8988T (cell line): Measurements from ENCODE around the gene MARK2.

Experiments used
- DNase-seq: peaks from one replicate; pipeline ENCODE4 v3.0.0; 2011

MARK2 gene

DNA sequence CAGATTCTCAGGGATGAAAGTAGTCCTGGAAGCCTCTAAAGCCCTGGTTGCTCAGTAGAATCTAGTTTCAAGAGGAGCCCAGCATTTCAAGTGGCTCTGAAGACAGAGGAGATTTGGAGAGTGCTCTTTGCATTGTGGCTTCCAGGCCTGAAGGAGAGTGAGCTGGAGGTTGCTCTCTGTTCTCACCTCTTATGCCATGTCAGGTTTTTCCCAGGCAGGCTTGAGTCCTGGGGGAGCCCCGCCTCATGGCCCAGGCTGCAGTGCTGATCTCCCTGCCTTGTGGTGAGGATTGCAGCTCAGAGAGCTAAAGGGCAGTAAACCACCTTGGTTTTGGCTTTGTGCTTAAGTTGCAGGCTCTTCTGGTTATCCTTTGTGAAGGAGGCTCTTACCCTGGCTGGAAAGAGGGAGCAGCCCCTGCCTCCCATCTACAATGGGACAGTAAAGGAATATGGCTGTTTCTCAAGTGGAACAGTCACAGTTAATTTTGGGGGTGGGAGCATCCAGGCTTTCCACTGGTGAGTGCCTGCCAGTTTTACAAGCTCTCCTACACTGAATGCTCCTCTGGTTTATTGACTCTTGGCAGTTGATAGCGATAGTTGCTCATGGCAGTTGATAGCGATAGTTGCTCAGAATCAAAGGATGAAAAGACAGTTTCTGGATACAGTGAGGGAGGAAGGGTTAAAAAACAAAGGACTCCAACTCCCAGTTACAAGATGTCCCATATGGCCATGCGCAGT, 45.5 kb downstream of the MARK2 start:
- no peak for DNase-seq

- DNase-seq: no peak
Measured at GRCh38 chr11:63887386-63887999, 48.6 kb downstream of the MARK2 start.

DNA sequence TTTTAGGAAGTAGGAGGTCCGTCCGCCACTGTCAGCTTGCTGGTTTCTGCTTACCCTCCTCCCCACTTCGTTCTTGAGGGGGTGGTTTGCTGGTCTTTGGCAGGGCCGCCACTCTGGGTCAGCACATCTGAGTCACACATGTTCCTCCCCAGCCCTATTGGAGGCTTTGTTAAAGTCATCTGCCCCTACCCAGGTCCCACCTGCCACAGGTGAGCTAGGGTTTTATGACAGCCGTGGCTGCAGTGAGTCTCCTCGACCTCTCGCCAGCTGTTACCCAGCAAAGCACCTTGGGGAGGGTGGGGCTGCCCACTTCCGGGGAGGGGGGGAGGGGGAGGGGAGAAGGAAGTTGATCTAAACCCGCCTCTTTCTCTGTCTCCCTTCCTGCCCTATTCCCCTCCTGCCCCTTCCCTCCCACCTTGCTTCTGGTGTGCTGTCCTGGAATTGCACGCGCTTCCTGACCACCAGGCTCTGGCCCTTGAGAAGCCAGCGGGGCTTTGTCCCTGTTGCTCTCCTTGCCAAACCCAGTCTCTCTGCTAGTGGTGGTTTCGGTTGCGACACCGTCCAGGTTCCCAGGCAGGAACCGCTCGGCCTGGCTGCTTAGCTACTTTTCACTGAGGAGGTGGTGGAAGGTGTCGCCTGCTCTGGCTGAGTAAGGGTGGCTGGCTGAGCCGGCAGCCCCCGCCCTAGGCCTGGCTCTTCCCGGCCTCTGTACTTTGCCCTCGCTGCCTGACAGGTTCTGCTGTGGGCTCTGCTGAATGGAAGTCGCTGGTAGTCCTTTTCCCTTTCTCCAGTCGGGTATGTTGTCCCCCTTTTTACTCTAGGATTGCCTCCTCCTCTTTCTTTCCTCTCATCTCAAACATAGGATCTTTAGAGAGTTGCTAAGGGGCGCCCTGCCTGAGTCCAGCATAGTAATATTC, 49.5 kb downstream of the MARK2 start:
- no peak for DNase-seq

DNA sequence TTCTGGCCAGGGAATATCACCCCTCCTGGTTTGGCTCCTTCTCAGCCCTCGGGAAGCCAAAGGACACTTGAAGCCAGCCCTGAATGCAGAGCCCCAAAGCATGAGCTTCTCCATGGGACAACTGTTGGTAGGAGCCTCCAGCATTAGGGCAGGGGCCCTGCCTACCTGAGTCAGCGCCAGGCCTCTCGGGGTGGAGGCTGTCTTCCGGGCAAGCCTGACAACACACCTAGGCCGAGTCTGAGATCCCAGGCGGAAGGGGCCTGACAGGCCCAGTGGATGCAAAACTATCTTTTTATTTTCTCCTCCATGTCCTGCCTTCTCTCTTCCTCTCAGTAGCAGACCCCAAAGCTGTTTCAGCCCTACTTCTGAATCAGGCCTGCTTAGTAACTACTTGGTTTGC, 50.4 kb downstream of the MARK2 start:
- DNase-seq: no peak

- no peak for DNase-seq
Measured at GRCh38 chr11:63890368-63890767, 51.5 kb downstream of the MARK2 start.

GRCh38 chr11:63892228-63892627, 53.3 kb downstream of the MARK2 start:
- no peak for DNase-seq

- DNase-seq: no peak
Measured at GRCh38 chr11:63893355-63893754, 54.4 kb downstream of the MARK2 start.

GRCh38 chr11:63896071-63896470, 57.2 kb downstream of the MARK2 start:
- DNase-seq: no peak

GRCh38 chr11:63897459-63898146, 58.7 kb downstream of the MARK2 start:
- no peak for DNase-seq

DNA sequence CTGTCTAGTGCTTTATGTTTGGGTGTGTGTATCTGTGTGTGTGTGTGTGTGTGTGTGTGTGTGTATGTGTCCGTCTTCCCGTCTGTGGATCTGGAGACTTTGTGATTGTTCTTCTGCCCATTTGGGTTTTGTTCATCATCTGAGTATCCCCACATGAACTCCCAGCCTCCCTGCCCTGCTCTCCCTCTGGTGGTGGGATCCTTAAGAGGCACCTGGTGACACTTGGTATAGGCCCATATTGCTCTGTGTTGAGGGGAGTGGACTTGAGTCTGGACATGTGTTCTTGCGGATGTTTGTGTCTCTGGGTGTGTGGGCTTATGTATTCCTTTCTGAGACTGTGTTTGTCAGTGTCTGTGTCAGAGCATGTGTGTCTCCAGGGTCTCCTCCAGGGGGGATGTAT, 62.8 kb downstream of the MARK2 start:
- DNase-seq: no peak

- DNase-seq: no peak
Measured at GRCh38 chr11:63903884-63904283, 65.0 kb downstream of the MARK2 start.

GRCh38 chr11:63904743-63905142, 65.8 kb downstream of the MARK2 start:
- DNase-seq: no peak

GRCh38 chr11:63905179-63905578, 66.3 kb downstream of the MARK2 start:
- DNase-seq: no peak

- no peak for DNase-seq
Measured at GRCh38 chr11:63906087-63906486, 67.2 kb downstream of the MARK2 start.

GRCh38 chr11:63906585-63906984, 67.7 kb downstream of the MARK2 start:
- peak; percentile 93 for DNase-seq

DNA sequence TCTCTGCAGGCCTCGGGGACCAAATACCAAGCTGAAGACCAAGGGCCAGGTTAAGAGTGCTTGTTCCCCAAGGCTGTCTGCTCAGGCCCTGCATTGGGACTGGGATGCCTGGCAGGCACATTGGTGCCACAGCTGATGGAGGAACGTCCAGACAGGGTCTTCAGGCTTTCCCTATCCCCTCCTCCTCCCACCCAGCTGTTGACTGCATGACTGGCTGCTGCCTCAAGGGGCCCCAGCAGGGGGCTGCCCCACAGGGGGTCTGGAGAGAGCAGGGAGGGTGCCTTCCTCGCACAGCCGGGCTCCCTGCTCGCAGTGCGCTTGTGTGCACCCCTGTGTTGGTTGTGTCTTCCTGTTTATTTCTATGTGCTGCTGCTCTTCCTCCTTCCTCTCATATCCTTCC, 68.2 kb downstream of the MARK2 start:
- DNase-seq: no peak

- peak; percentile 78 for DNase-seq
Measured at GRCh38 chr11:63907808-63908530, 69.1 kb downstream of the MARK2 start.

- no peak for DNase-seq
Measured at GRCh38 chr11:63908631-63909401, 69.9 kb downstream of the MARK2 start.

DNA sequence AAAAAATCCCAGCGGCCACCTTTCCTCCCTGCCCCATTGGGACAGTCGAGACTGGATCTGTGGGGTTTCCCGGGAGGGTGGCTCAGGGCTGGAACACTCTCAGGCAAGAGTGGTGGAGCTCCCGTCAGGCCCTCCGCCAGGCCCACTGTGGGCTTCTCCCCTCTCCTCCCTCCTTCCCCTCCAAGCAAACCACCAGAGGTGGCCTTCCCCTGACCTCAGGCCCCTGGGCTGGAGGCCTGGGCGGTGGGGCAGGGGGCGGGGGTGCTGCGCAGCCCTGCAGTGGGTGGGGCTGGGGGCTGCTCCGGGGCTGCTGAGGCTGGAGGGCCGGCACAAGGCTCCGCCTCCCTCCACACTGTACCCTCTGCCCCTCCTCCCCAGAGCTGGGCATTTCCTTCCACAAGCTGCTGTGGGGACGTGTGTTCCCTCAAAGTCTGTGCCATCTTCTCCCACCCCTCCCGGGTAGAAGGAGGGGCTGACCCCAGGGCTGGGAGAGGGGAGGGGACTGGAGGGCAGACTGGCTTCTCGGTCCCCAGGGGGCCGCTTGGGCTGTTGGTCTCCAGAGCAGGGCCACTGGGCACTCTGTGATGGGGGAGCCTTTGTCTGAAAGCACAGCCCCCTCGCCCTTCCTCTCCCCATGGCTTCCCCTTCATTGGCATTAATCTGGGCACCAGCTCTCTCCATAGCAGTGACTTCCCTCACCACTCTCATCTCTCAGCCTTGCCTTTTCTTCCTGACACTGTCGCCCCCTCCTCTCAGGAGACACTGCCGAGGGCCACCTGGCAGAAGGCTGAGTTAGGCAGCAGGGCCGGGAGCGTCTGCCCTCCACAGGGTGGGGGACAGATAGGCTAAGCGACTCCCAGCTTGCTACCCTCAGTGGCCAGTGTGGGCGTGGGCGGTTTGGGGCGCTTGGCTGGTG, 70.9 kb downstream of the MARK2 start:
- peak; percentile 72 for DNase-seq

DNA sequence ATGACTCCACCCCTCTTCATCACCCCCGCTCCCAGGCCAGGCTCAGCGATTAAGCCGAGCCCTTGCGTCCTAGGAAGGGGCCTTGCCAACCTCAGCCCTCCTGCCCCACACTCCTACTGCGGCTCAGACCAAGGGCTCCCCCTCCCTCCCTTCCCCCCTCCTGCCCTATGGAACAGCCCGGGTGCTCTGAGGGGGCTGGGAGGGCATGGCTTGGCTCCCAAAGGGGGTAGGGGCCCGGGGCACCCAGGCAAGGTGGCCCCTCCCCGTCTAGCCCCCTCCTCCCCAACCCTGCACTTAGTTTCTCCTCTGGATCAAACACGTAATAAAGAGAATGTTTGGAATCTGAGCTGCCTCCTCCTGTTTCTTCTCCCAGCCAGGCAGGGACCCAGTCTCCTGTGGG, 71.8 kb downstream of the MARK2 start:
- DNase-seq: no peak
